NCI-H748 (cell line): ENCODE measurements around the gene SERPINH1.

Experiments used
- DNase-seq: peaks from one replicate; lab custom pipeline; 2025; ENCODE audit not compliant: unreplicated experiment; lab: John Stamatoyannopoulos, UW

SERPINH1 gene

GRCh38 chr11:75554258-75555022, 7.6 kb upstream of the SERPINH1 start:
- DNase-seq, result peak; percentile 44

- no peak for DNase-seq
These were observed 6.8 kb upstream of the SERPINH1 start for GRCh38 chr11:75555079-75555811.

GRCh38 chr11:75556275-75556674, 5.8 kb upstream of the SERPINH1 start:
- no peak for DNase-seq

DNA sequence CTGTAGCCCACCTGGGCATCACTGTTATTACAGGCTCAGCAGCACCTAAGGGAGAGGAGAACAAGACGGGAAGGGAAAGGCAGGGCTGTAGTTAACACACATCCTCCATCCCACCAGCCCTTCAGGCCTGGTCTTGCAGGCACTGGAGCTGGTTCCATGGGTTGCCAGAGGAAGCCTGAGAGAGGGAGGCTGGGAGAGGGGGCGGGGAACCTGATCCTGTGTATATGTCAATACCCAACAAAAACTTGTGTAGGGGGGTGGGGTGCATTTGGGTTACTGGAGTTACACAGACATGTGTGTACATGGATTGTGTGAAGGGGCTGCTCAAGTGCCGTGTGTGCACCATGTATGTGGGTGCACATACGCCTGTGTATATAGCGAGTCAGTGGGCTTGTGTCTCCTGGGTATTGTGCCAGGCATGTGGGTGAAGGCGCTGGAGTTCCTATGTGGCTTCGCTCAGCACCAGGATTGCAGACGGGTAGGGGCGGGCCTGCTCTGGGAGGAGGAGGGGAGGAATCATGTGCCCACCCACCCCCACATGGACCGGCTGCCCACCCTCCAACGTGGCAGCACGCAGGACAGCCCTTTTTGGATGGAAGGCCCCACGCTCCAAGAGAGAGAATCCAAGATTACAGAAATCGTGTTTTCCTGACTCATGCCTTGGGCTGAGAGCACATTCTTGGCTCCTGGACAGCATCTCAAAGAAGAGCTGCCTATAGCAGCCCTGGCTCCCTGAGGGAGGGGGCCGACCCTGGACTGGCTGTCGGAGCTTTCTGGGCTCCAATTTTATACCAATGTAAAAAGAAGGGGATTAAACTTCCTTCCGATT, 4.2 kb upstream of the SERPINH1 start:
- DNase-seq, result no peak

- DNase-seq, result no peak
These were observed 2.9 kb upstream of the SERPINH1 start for GRCh38 chr11:75558939-75559843.

- no peak for DNase-seq
These were observed 1.4 kb upstream of the SERPINH1 start for GRCh38 chr11:75560644-75561043.

DNA sequence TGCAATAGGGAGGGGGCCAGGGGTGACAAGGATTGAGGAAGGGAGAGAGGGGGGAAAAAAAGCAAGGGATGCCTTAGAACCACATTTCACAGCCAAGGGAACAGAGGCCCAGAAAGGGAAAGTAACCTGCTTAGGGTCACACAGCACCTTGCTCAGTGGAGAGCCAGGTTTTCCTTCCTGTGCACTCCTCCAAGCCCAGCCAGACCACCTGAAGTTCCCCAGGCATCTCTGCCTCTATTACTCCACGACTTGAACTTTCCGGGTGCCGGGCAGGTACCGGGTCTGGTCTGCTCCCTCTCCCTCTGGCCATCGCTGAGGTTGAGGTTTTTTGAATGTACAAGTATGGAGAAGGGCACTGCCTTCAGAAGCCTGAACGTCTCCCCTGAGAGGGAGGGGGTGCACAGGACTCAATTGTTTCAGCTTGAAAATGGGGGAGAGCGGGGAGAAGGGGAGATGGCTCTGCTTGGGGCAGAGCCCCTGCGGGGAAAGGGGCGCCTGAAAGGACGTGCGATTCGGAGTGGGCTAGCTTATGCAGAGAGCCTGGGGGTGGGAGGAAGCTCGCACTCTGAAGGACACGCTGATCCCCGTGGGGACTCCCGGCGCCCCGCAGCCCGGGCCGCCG, 516 bp upstream of the SERPINH1 start:
- no peak for DNase-seq

DNA sequence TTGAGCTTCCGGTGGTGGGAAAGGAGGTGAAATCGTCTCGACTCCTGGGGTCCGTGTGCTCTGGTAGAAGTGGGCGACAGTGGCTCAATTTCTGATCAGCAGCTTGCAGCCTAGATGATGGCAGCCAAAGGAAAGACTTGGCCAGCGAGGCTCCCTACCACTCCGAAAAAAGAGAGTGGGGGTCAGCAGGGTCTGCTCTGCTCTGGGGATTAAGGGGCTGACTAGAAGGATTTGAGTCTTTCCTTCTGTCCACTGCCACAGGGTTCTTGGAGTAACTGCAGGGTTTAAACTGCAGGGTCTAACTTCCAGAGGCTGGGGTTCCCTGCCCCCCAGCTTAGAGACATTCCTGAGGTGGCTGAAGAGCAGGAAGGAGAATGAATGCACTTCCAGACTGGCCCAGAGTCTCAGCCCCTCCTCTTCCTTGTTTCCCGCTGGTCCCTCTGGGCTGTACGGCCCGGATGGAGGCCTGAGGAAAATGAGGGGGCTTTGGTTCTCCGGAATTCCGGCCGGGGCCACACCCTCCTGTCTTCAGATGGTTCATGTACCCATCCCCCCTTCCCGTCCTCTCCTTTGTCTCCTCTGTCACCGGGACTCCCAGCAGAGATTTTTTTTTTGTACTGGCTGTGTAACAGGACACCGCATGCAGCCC, 907 bp downstream of the SERPINH1 start:
- no peak for DNase-seq

DNA sequence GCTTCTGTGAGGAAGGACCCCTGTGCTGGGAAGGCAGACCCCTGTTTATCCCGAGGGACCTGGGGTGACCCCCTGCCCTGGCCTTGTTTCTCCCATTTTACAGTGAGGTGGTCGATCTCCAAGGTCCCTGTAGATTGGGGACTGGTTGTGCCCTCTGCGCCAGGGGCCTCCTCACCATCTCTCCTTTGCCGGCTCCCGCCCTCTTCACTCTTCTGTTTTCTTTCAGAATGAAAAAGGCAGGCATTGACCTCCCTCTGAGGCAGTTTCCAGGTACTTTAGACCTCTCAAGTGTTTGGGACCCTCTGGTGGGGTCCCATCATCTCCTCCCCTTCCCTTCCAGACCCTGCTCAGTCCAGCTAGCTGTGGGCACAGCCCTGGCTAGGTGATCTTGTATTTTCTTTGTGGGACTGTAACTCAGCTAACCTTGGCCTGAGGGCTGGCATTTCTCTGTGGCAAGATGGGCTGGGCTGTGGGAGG, 1.5 kb downstream of the SERPINH1 start:
- DNase-seq, result no peak

DNA sequence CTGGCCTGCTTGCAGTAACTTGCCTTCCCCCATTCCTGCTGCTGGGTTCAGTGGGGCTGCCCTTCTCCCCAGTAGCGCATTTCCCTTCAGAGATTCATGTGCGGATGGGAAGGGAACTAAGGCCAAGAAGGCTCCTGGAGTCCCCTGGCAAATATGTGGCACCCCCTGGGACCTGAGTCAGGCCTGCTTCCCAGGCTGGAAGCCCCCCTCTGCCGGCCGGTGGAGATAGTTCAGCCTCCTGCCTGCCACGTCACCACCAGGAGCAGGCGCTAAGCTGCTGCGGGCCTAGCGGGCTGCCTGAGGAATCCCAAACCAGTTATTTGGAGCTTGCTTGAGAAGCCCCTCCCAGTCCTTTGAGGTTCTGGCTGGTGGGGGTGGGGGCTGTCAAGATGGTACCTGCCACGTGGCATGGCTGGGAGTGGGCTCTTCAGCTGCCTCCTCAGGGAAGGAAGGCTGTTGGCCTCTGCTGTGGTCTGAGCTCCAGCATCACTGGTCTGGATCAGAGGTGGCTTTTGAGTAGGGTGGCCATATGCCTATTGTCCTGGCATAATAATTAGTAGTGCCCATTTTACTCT, 2.0 kb downstream of the SERPINH1 start:
- no peak for DNase-seq

GRCh38 chr11:75565221-75565814, 3.3 kb downstream of the SERPINH1 start:
- DNase-seq, result no peak

DNA sequence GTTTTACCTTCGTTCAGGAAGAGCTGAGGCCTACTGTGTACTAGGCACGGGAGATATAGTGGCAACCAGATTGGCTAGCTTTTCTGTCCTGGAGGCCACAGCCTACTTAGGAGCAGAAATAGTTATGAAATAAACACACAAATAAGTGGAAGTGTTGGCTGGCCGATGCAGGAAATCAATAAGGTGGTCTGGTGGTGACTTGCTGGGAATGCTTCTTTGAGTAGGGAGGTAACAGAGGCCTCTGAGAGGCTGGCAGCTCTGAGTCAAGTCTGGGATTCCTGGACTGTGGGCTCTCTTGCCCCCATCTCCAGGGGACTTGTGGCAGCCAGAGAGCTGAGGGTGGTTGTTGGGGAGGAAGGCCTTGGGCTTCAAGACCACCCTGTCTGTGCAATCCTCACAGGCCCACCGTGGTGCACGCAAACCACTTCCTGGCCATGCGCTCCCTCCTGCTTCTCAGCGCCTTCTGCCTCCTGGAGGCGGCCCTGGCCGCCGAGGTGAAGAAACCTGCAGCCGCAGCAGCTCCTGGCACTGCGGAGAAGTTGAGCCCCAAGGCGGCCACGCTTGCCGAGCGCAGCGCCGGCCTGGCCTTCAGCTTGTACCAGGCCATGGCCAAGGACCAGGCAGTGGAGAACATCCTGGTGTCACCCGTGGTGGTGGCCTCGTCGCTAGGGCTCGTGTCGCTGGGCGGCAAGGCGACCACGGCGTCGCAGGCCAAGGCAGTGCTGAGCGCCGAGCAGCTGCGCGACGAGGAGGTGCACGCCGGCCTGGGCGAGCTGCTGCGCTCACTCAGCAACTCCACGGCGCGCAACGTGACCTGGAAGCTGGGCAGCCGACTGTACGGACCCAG, 4.1 kb downstream of the SERPINH1 start:
- DNase-seq, result no peak

DNA sequence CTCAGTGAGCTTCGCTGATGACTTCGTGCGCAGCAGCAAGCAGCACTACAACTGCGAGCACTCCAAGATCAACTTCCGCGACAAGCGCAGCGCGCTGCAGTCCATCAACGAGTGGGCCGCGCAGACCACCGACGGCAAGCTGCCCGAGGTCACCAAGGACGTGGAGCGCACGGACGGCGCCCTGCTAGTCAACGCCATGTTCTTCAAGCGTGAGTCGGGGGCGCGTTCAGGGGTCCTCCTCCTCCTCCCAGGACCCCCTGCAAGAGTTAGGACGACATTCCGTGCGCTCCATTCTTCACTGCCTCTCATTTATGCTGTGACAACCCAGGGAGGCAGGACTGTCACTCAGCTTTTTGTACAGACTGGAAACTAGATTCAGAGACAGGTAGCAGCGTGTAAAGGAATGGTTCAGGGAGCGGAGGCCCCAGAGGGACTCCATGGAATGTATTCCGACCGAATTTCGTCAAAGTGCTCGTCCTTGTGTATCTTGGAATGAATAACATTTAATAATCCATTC, 4.8 kb downstream of the SERPINH1 start:
- DNase-seq, result no peak

DNA sequence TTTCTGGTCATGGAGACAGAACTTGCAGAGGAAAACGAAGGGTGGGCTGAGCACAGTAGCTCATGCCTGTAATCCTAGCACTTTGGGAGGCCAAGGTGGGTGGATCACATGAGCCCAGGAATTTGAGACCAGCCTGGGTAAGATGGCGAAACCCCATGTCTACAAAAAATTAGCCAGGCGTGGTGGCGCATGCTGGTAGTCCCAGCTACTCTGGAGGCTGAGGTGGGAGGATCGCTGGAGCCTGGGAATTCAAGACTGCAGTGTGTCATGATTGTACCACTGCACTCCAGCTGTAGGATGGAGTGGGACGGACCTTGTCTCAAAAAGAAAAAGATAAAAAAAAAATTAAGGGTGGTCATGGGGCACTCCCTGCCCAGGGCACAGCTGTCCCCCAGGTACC, 5.9 kb downstream of the SERPINH1 start:
- no peak for DNase-seq

- no peak for DNase-seq
These were observed 6.7 kb downstream of the SERPINH1 start for GRCh38 chr11:75568616-75569219.

GRCh38 chr11:75570559-75571139, 8.6 kb downstream of the SERPINH1 start:
- no peak for DNase-seq

- DNase-seq, result no peak
These were observed 9.6 kb downstream of the SERPINH1 start for GRCh38 chr11:75571625-75572024.
